Fibroblast of the aortic adventitia (primary cell): ENCODE measurements around the gene CNOT8. TPM values are rescaled to one million over a fixed set of nuclear protein-coding genes. Genes with fewer than 3 reads are reported as not detected.

ENCODE experiments used
- DNase-seq: peaks from one replicate; pipeline ENCODE4 v3.0.0-alpha.2; 2010; ENCODE audit warnings: low read depth
- H3K4me3 ChIP-seq: 2 replicates; pipeline ENCODE4 v1.5.1; 2011; ENCODE audit warnings: low read depth, mild to moderate bottlenecking, control low read depth, low read length, moderate library complexity
- CTCF ChIP-seq: IDR thresholded peaks from 2 replicates; pipeline ENCODE4 v1.5.1; 2011; ENCODE audit warnings: mild to moderate bottlenecking, low read length, control low read depth, inconsistent platforms; ENCODE audit not compliant: insufficient read depth
- total RNA-seq: library from RNA; depleted of rRNA; stranded (reverse); fragments of >200 nt; gene quantifications from 2 replicates; pipeline ENCODE4 v1.2.3, GENCODE V29; 2012; ENCODE audit warnings: low replicate concordance

The CNOT8 gene
- total RNA-seq: 37.0 and 38.8 TPM in 2 replicates

- H3K4me3 ChIP-seq: peak within 1 kb of the TSS; percentile 69
- no peak for TF ChIP-seq CTCF
- DNase-seq: peak; percentile 97
These were observed at the start of gene CNOT8 for GRCh38 chr5:154858297-154858971. TSS of gene CNOT8 (plus strand) at chr5:154858627. CDS start at chr5:154863279, 4,652 bp downstream.

- no peak overlapping the region for H3K4me3 ChIP-seq
- no peak for DNase-seq
- no peak for TF ChIP-seq CTCF
These were observed 47.2 kb upstream of the CNOT8 start for GRCh38 chr5:154811239-154811638.

- peak; percentile 81 for DNase-seq
- TF ChIP-seq CTCF: peak; percentile 97
These were observed 46.6 kb upstream of the CNOT8 start for GRCh38 chr5:154811653-154812465.

GRCh38 chr5:154813158-154813557, 45.3 kb upstream of the CNOT8 start:
- H3K4me3 ChIP-seq: no peak overlapping the region
- no peak for DNase-seq
- TF ChIP-seq CTCF: no peak

More at GRCh38 chr5:154811653-154812465, 46.6 kb upstream of the CNOT8 start:
- H3K4me3 ChIP-seq: no peak overlapping the region

GRCh38 chr5:154813736-154814135, 44.7 kb upstream of the CNOT8 start:
- DNase-seq: no peak
- no peak for TF ChIP-seq CTCF
- no peak overlapping the region for H3K4me3 ChIP-seq

GRCh38 chr5:154815025-154815424, 43.4 kb upstream of the CNOT8 start:
- H3K4me3 ChIP-seq: no peak overlapping the region
- TF ChIP-seq CTCF: no peak
- DNase-seq: no peak
